C4-2B (cell line): ENCODE data around the gene CNBD2.
"Not testable (repeated sequence)": the region's sequence is repeated elsewhere in the genome, so short reads cannot be mapped to it uniquely, and the experiment has no call there.

Experiments used
- CTCF ChIP-seq: fragments of 450-650 bp; conservative IDR thresholded peaks from 2 replicates; pipeline ENCODE4 v1.5.1; 2017; ENCODE audit warnings: mild to moderate bottlenecking
- ZFX ChIP-seq: fragments of 450-650 bp; IDR thresholded peaks from 2 replicates; pipeline ENCODE4 v1.6.1; 2017

GRCh38 chr20:36079984-36080383 is 111.6 kb downstream of the CNBD2 start:
- not testable (repeated sequence) for TF ChIP-seq CTCF, ZFX
